Medulla oblongata (tissue), 1 donor: ENCODE results near the gene ARHGAP40.

Experiments used
- DNase-seq: peaks from one replicate; pipeline ENCODE4 v3.0.0-alpha.2; 2015; ENCODE audit errors: extremely low spot score

Gene ARHGAP40

DNA sequence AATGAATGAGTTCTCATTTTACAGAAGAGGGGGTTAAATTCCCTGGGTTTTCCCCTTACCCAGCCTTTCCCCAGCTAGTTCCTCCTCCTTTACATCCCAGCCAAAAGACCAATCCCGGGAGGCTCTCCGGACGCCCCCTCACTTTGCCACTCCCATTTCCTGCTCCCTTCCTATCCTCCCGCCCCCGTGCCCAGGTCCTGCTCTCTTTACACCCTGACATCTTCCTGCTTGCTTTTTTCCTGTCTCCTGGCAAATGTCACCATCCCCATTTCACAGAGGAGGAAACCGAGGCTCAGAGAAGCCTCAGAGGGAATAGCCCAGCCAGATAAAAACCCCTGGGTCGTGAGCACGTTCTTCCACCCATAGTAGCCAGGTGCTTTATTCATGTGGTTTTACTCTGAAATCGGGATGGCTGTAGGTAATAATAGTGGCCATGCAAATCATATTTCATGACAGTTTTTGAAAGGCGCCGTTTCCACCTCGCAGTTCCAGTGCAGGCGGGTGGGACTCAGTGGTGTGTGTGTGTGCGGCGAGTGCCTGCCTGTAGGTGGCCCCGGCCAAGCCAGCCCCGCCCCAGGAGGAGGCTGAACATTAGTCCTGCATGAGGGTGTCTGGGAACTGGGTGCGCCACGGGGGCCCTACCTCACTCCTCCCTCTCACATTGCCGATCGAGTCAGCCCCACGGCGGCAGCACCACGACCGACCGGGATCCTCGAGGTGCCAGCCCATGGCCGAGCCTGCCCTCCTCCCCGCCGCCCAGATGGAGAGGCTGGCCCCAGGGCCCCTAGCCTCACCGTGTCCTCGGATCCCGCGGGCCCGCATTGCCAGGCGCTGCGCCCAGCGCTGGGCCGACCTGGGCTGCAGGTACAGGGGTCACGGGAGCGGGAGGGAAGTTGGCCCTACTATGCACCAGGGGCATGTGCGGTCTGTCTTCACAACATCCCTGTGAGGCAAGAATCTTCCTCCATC lies at the start of gene ARHGAP40:
Gene ARHGAP40 (plus strand): TSS at position 594 of the 969 bp plus-strand sequence.
- DNase-seq, result no peak

GRCh38 chr20:38554986-38555385 lies 46.6 kb upstream of the ARHGAP40 start:
- no peak for DNase-seq

- no peak for DNase-seq
Observed at GRCh38 chr20:38555395-38555794, 46.2 kb upstream of the ARHGAP40 start.

- no peak for DNase-seq
Observed at GRCh38 chr20:38557174-38557573, 44.4 kb upstream of the ARHGAP40 start.

- DNase-seq, result no peak
Observed at GRCh38 chr20:38558596-38559360, 42.8 kb upstream of the ARHGAP40 start.

GRCh38 chr20:38559764-38560163 lies 41.8 kb upstream of the ARHGAP40 start:
- DNase-seq, result no peak

DNA sequence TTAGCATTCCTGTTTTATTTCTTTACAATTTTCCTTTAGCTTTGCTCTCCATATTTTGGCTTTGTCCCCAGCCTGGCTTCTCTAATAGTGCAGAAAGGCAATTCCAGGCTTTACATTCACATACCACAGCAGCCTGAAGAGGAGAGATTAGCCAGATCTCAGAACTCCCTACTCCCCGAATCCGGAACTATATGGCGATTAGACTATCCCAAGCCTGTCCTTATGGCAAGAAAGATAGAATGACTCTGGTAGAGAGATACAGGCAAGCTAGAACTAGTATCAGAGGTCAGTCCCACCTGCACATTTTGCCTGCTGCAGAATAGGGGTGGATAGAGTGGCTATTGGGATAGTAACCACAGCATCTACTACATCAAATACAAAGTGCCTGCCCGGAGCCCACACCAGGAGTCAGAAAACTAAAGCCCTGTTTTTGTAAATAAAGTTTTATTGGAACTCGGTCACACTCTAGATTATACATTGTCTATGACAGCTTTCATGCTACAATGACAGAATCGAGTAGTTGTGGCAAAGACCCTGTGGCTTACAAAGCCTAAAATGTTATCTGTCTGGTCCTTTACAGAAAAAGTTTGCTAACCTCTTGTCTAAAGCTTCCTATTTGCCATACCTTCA lies 37.7 kb upstream of the ARHGAP40 start:
- DNase-seq, result no peak

DNA sequence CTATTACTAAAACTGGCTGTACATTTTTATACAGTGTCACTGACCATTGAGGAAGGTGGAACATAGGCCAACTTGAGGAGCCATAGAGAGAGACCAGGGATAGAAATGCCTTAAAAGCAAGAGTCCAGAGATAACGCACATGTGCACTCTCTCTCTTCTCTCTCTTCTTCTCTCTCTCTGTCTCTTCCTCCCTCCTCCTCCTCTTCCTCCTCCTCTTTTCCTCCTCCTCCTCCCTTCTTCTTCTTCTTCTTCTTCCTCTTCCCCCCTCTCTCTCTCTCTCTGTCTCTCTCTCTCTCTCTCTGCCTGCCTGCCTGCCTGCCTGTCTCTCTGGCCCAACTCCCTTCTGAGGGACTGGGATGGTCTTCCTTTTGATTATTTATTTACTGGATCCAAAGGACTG lies 36.9 kb upstream of the ARHGAP40 start:
- no peak for DNase-seq

GRCh38 chr20:38566036-38566598 lies 35.5 kb upstream of the ARHGAP40 start:
- no peak for DNase-seq

DNA sequence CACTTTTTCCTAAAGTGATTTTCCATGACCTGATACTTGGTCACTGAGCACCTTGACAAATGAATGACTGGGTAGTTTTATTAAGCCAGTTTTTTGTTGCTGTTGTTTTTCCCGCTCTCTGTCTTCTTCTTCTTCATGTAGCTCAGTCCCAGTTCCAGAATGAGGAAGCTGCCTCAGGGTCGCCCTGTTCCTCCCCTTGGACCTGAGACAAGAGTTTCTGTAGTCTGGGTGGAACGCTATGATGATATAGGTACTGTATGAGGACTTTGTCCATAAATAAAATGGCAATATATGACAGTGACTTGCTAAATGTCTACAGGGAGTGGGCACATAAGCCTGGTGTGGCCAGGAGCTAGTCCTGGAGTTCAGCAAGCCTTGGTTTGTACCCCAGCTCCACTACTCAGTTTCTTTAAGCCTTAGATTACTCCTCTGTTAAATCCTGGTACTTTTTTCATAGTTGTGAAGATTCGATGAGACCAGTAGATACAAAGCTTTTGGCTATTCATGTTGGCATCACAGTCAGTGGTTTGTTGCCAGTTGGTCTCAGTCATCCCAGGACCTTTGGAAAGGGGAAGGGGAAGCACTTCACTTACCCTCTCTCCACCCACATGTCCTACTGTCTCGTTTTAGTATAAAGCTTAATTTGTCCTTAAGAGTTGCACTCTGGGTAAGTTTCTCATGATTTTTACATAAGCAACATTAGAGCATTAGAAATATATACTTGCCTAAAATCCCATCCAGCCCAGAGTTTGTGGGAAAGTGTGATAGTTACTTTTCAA lies 31.7 kb upstream of the ARHGAP40 start:
- DNase-seq, result no peak

- no peak for DNase-seq
Observed at GRCh38 chr20:38573413-38573812, 28.2 kb upstream of the ARHGAP40 start.

GRCh38 chr20:38579219-38579910 lies 22.2 kb upstream of the ARHGAP40 start:
- no peak for DNase-seq

- no peak for DNase-seq
Observed at GRCh38 chr20:38579921-38580320, 21.7 kb upstream of the ARHGAP40 start.

DNA sequence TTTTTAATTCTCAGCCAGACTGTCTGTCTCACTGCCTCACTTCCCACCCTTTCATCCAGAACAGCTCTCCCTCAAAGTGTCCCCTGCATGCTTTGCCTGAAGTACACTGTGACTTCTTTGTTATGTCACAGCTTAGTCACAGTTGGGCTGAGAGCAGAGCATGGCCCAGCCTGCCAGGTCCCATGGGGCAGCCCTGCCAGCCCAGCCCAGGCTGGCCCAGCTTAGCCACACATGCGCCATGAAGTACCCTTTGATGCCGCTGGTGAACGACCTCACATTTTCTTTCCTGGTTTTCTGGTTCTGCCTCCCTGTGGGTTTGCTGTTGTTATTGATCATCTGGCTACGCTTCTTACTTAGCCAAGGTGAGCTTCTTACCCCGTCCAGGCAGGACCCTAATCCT lies 20.6 kb upstream of the ARHGAP40 start, which contains the start of gene ADIG:
Gene ADIG (plus strand): TSS at position 185 of the 400 bp plus-strand sequence. CDS start 54 bp downstream, at position 239.
- DNase-seq, result peak; percentile 89

GRCh38 chr20:38581830-38582358 lies 19.7 kb upstream of the ARHGAP40 start:
- DNase-seq, result no peak

DNA sequence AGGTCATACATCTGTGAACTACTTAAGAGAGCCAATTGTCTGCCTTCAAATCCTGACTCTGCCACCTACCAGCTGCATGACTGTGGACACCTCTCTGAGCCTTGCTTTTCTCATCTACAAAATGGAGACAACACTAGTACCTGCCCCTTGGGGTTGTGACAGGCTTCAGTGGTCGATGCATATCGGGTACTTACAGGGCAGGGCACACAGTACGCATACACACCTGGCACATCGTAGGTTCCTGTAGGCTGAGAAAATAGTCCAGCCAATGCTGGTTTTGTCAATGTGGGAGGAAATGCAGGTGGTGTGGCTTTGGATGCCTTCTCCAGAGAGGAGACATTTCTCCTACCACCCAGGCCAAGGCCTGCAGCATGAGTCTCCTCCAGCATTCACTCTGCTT lies 18.3 kb upstream of the ARHGAP40 start:
- no peak for DNase-seq

DNA sequence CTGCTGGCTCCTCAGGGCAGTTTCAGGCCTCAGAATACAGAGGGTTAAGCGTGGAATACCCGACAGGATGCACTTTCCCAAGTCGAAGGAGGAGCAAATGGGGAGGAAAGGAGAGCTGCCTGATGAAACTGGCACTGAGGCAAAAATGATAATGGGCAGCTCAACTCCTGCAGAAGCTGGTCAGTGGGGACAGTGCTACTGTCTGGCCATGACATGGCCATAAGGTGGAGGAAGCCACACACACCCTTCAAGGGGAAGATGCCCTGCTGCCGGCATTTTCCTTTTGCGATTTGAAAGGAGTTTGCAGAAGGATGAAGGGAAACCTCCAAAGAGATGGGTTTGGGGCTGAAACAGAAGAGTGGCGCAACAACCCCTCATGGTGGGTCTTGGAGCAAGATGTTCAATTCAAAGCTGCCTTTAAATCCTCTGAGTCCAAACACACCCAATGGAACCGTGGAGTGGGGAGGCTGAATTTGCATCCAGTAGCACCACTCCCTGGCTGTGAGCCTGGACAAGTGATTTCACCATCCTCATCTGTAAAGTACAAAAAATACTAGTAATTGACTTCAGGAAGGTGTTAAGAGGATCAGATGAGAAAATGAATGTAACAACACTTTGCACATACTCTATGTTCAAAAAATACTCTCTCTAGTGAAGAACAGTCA lies 17.4 kb upstream of the ARHGAP40 start:
- DNase-seq, result no peak

- DNase-seq, result no peak
Observed at GRCh38 chr20:38585404-38586180, 16.0 kb upstream of the ARHGAP40 start.

GRCh38 chr20:38586181-38586525 lies 15.5 kb upstream of the ARHGAP40 start:
- no peak for DNase-seq
